Measurements from ENCODE around the gene AP2M1. TPM values are rescaled to one million over a fixed set of nuclear protein-coding genes. Genes with fewer than 3 reads are reported as not detected.

Gene AP2M1
- total and polyA plus RNA-seq, 10 of the 15 experiments (the other 5 are each of a cell fraction or from before 2014, with no cell fraction given) = 65.6 to 356 (median 161) TPM

DNA sequence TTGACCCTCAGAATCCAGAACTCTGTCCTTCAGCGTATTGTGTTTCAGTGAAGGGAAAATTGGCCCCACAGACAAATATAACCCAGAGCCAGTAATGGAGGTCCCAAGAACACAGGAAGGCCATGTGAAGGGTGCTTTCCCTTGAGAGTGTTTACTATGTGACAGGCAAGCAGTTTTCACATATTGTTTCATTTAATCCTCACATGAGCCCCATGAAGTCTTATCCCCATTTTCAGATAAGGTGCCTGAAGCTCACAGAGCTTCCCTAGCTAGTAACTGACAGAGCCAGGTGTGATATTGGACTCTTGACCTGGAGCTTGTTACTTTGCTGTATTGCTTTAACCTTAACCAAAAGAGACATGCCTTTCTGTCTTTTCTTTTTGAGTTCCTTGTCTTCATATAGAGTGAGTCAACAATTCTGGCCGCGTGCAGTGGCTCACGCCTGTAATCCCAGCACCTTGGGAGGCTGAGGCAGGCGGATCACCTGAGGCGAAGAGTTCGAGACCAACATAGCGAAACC lies 28.8 kb upstream of the AP2M1 start:
- no peaks in the 10 kb centered on the region; the same call in 1 of the 2 replicates for H3K4me1 ChIP-seq (ENCODE audit: control insufficient read depth, insufficient read depth, low read length)
- no peaks in the 10 kb centered on the region for H3K79me2 ChIP-seq (ENCODE audit: control insufficient read depth, insufficient read depth, low read length)
- TF ChIP-seq, protein P1, sequence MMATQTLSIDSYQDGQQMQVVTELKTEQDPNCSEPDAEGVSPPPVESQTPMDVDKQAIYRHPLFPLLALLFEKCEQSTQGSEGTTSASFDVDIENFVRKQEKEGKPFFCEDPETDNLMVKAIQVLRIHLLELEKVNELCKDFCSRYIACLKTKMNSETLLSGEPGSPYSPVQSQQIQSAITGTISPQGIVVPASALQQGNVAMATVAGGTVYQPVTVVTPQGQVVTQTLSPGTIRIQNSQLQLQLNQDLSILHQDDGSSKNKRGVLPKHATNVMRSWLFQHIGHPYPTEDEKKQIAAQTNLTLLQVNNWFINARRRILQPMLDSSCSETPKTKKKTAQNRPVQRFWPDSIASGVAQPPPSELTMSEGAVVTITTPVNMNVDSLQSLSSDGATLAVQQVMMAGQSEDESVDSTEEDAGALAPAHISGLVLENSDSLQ (IDR thresholded peaks at IDR 0.05) = no peak
- TF ChIP-seq CREB1 (IDR thresholded peaks at IDR 0.05; ENCODE audit: low read depth) (no peak), CEBPZ (IDR thresholded peaks at IDR 0.05; ENCODE audit: low read depth, low read length) (no peak)
- ChIA-PET POLR2A (no interaction called here), CTCF (interaction anchor here (0.6 to 2.0 kb wide), 4 partner anchors 9 to 104 kb away, joined by 3 to 8 read pairs (median 4); partner anchors contain the start of genes DVL3 and EEF1AKMT4), RAD21 (ENCODE audit: unreplicated experiment) (interaction anchor here (0.9 to 1.6 kb wide), 2 partner anchors 10 to 82 kb away, joined by 3 read pairs; partner anchors contain the start of gene DVL3), SMC1A (ENCODE audit: uncharacterized antibody, unreplicated experiment) (interaction anchor here (1.0 to 1.5 kb wide), 4 partner anchors 9 to 108 kb away, joined by 3 to 5 read pairs (median 4); partner anchors contain the start of gene EIF2B5)
- intact Hi-C loops (cut with micrococcal nuclease; ENCODE audit: unreplicated experiment) = no loop called here
- H3K27me3 ChIP-seq (replicated peaks in 1 of 2; ENCODE audit: control insufficient read depth in 2 of 2, insufficient read depth in 2 of 2, low read length in 1 of 2) = no peaks in the 10 kb centered on the region
- H3K36me3 ChIP-seq (ENCODE audit: control insufficient read depth in 2 of 2, insufficient read depth in 2 of 2, low read length in 1 of 2) = peaks cover 27 to 30% of the 10 kb centered on the region in 2 experiments
- no peak overlapping the region for H3K4me3 ChIP-seq
- H3K9me3 ChIP-seq (replicated peaks; ENCODE audit: control insufficient read depth, insufficient read depth, low read length) = no peaks in the 10 kb centered on the region
- in situ Hi-C loops (cut with MboI) = no loop called here
- no peak overlapping the region for H3K9ac ChIP-seq (ENCODE audit: control insufficient read depth, insufficient read depth, low read length)
- WGBS (ENCODE audit: insufficient coverage, insufficient replicate concordance, low lambda C conversion rate, missing lambda C conversion rate) = 90% methylated on average over 8 of the region's 8 CpGs
- no peaks in the 10 kb centered on the region for H4K20me1 ChIP-seq (ENCODE audit: control insufficient read depth, insufficient read depth)
- no peak overlapping the region for H3K4me2 ChIP-seq (ENCODE audit: control insufficient read depth, insufficient read depth)
- no TSS peak for BruUV-seq (replicated peaks)
- FAIRE-seq = no peak
- no peak overlapping the region for H2AFZ ChIP-seq (ENCODE audit: control insufficient read depth, low read depth, low read length)
- H3K27ac ChIP-seq (ENCODE audit: control insufficient read depth, insufficient read depth) = no peak overlapping the region
- no peak for ATAC-seq
- no peak for DNase-seq (ENCODE audit: low read depth, low spot score)

Measured in GM12878 (cell line).